Stomach (tissue), 4 donors: ENCODE data around the gene ALX1.

ENCODE experiments used
- EP300 ChIP-seq: sonication (generic); formaldehyde crosslinking; IDR thresholded peaks from one replicate; pipeline ENCODE4 v1.6.1; 2017; ENCODE audit warnings: antibody characterized with exemption
- POLR2A ChIP-seq, 4 donors: fragments of 450-650 bp; IDR thresholded peaks; one replicate each; pipeline ENCODE4 v1.6.1; 2016; ENCODE audit warnings: antibody characterized with exemption in 4 of 4, control low read depth in 2 of 4, mild to moderate bottlenecking in 1 of 4, moderate library complexity in 1 of 4
- POLR2AphosphoS5 ChIP-seq, 3 donors: sonication (generic); formaldehyde crosslinking; IDR thresholded peaks; one replicate each; pipeline ENCODE4 v1.6.1; 2016; ENCODE audit warnings: antibody characterized with exemption in 3 of 3
- TF ChIP-seq, protein P1 (sequence below), 7 experiments: fragments of 450-650 bp in 4 of 7; fragments of 200-600 bp in 3 of 7; sonication (generic) in 3 of 7; IDR thresholded peaks; one replicate each; pipeline ENCODE4 v1.5.1; 2016 to 2019; ENCODE audit warnings: antibody characterized with exemption in 7 of 7, control low read depth in 2 of 7, mild to moderate bottlenecking in 1 of 7

DNA sequence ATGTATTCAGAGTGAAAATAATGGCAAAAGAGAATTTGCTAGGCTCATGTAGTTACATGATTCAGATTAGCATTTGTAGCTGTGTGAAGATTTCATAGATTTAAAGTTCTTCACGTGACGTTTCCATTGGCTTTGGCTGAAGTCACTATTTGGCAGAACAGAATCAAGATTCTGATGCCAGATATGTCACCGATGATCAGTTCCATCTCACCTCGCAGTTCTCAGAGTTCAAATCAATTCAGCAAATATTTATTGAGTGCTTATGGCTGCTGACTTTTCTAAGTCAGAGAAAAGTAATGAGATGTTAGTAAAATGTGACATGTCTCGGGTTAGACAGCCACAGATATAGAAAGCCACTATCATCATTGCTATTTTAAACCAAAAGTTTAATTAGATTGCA, 28.4 kb downstream of the ALX1 start:
- TF ChIP-seq, protein P1, sequence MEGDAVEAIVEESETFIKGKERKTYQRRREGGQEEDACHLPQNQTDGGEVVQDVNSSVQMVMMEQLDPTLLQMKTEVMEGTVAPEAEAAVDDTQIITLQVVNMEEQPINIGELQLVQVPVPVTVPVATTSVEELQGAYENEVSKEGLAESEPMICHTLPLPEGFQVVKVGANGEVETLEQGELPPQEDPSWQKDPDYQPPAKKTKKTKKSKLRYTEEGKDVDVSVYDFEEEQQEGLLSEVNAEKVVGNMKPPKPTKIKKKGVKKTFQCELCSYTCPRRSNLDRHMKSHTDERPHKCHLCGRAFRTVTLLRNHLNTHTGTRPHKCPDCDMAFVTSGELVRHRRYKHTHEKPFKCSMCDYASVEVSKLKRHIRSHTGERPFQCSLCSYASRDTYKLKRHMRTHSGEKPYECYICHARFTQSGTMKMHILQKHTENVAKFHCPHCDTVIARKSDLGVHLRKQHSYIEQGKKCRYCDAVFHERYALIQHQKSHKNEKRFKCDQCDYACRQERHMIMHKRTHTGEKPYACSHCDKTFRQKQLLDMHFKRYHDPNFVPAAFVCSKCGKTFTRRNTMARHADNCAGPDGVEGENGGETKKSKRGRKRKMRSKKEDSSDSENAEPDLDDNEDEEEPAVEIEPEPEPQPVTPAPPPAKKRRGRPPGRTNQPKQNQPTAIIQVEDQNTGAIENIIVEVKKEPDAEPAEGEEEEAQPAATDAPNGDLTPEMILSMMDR (IDR thresholded peaks at IDR 0.05): no peak
- TF ChIP-seq POLR2A (IDR thresholded peaks at IDR 0.05) (no peak), POLR2AphosphoS5 (IDR thresholded peaks at IDR 0.05) (no peak), EP300 (no peak)
